Measurements from ENCODE around the gene SMG1.
A peak's percentile ranks its signal among the peaks of the same experiment; 100 is the strongest.
"Not testable (repeated sequence)": the region's sequence is repeated elsewhere in the genome, so short reads cannot be mapped to it uniquely, and the experiment has no call there.

The SMG1 gene

GRCh38 chr16:18936727-18937340 is 10.6 kb upstream of the SMG1 start:
- H3K27ac ChIP-seq = no peak overlapping the region
- no peak for DNase-seq (ENCODE audit: low read depth, low spot score)

GRCh38 chr16:18933501-18933900 is 7.3 kb upstream of the SMG1 start:
- no peak for DNase-seq (ENCODE audit: low read depth, low spot score)
- H3K27ac ChIP-seq = no peak overlapping the region

GRCh38 chr16:18932243-18932987 is 6.2 kb upstream of the SMG1 start:
- DNase-seq (ENCODE audit: low read depth, low spot score) = no peak
- H3K27ac ChIP-seq = no peak overlapping the region

- DNase-seq (ENCODE audit: low read depth, low spot score) = no peak
- H3K27ac ChIP-seq = no peak overlapping the region
These were observed 5.5 kb upstream of the SMG1 start for GRCh38 chr16:18931756-18932155.

GRCh38 chr16:18930095-18930494 is 3.9 kb upstream of the SMG1 start:
- DNase-seq (ENCODE audit: low read depth, low spot score) = not testable (repeated sequence)

GRCh38 chr16:18928073-18928472 is 1.9 kb upstream of the SMG1 start:
- H3K27ac ChIP-seq; DNase-seq (ENCODE audit: low read depth, low spot score): not testable (repeated sequence)

More at GRCh38 chr16:18930095-18930494, 3.9 kb upstream of the SMG1 start:
- H3K27ac ChIP-seq = not testable (repeated sequence)

GRCh38 chr16:18925215-18925985 is 808 bp downstream of the SMG1 start:
- DNase-seq (ENCODE audit: low read depth, low spot score) = not testable (repeated sequence)
- H3K27ac ChIP-seq = peak overlapping the region; percentile 87

- peak overlapping the region; percentile 17 for H3K27ac ChIP-seq
- DNase-seq (ENCODE audit: low read depth, low spot score) = not testable (repeated sequence)
These were observed 2.3 kb downstream of the SMG1 start for GRCh38 chr16:18923935-18924334.

- DNase-seq (ENCODE audit: low read depth, low spot score); H3K27ac ChIP-seq: not testable (repeated sequence)
These were observed 3.1 kb downstream of the SMG1 start for GRCh38 chr16:18923124-18923523.

GRCh38 chr16:18909585-18909984 is 16.6 kb downstream of the SMG1 start:
- H3K27ac ChIP-seq; DNase-seq (ENCODE audit: low read depth, low spot score): not testable (repeated sequence)

GRCh38 chr16:18908716-18909115 is 17.5 kb downstream of the SMG1 start:
- DNase-seq (ENCODE audit: low read depth, low spot score); H3K27ac ChIP-seq: not testable (repeated sequence)

- not testable (repeated sequence) for H3K27ac ChIP-seq
These were observed 23.4 kb downstream of the SMG1 start for GRCh38 chr16:18902778-18903177.

GRCh38 chr16:18902044-18902443 is 24.2 kb downstream of the SMG1 start:
- not testable (repeated sequence) for H3K27ac ChIP-seq

More at GRCh38 chr16:18902778-18903177, 23.4 kb downstream of the SMG1 start:
- DNase-seq (ENCODE audit: low read depth, low spot score) = not testable (repeated sequence)

GRCh38 chr16:18901194-18901593 is 25.0 kb downstream of the SMG1 start:
- H3K27ac ChIP-seq; DNase-seq (ENCODE audit: low read depth, low spot score): not testable (repeated sequence)

More at GRCh38 chr16:18902044-18902443, 24.2 kb downstream of the SMG1 start:
- DNase-seq (ENCODE audit: low read depth, low spot score) = not testable (repeated sequence)

GRCh38 chr16:18884456-18884855 is 41.8 kb downstream of the SMG1 start:
- not testable (repeated sequence) for DNase-seq (ENCODE audit: low read depth, low spot score); H3K27ac ChIP-seq

GRCh38 chr16:18877734-18878133 is 48.5 kb downstream of the SMG1 start:
- DNase-seq (ENCODE audit: low read depth, low spot score); H3K27ac ChIP-seq: not testable (repeated sequence)

GRCh38 chr16:18877259-18877658 is 48.9 kb downstream of the SMG1 start:
- not testable (repeated sequence) for DNase-seq (ENCODE audit: low read depth, low spot score); H3K27ac ChIP-seq

GRCh38 chr16:18876301-18876700 is 49.9 kb downstream of the SMG1 start:
- DNase-seq (ENCODE audit: low read depth, low spot score); H3K27ac ChIP-seq: not testable (repeated sequence)

GRCh38 chr16:18869043-18869771 is 57.0 kb downstream of the SMG1 start:
- H3K27ac ChIP-seq; DNase-seq (ENCODE audit: low read depth, low spot score): not testable (repeated sequence)

GRCh38 chr16:18866277-18866823 is 59.9 kb downstream of the SMG1 start:
- peak overlapping the region; percentile 10 for H3K27ac ChIP-seq
- DNase-seq (ENCODE audit: low read depth, low spot score) = not testable (repeated sequence)

Data from epithelial cell of prostate (primary cell).